ENCODE data around the gene MRPL36.

- TF ChIP-seq EP300 (IDR thresholded peaks at IDR 0.05) = no peak
- TF ChIP-seq, protein P1, sequence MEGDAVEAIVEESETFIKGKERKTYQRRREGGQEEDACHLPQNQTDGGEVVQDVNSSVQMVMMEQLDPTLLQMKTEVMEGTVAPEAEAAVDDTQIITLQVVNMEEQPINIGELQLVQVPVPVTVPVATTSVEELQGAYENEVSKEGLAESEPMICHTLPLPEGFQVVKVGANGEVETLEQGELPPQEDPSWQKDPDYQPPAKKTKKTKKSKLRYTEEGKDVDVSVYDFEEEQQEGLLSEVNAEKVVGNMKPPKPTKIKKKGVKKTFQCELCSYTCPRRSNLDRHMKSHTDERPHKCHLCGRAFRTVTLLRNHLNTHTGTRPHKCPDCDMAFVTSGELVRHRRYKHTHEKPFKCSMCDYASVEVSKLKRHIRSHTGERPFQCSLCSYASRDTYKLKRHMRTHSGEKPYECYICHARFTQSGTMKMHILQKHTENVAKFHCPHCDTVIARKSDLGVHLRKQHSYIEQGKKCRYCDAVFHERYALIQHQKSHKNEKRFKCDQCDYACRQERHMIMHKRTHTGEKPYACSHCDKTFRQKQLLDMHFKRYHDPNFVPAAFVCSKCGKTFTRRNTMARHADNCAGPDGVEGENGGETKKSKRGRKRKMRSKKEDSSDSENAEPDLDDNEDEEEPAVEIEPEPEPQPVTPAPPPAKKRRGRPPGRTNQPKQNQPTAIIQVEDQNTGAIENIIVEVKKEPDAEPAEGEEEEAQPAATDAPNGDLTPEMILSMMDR (IDR thresholded peaks at IDR 0.05) = no peak
- TF ChIP-seq POLR2AphosphoS5 (IDR thresholded peaks at IDR 0.05) = no peak
These were observed 28.2 kb downstream of the MRPL36 start for GRCh38 chr5:1771149-1772065.

Measured in gastroesophageal sphincter (tissue), 3 donors.